ENCODE results near the gene AHCYL2. TPM values are rescaled to one million over a fixed set of nuclear protein-coding genes. Genes with fewer than 3 reads are reported as not detected.
A peak's percentile ranks its signal among the peaks of the same experiment; 100 is the strongest.

AHCYL2 gene
- total RNA-seq, 4 donors from 2014 or later, result 8.7 to 17.3 (median 14.2) TPM

DNA sequence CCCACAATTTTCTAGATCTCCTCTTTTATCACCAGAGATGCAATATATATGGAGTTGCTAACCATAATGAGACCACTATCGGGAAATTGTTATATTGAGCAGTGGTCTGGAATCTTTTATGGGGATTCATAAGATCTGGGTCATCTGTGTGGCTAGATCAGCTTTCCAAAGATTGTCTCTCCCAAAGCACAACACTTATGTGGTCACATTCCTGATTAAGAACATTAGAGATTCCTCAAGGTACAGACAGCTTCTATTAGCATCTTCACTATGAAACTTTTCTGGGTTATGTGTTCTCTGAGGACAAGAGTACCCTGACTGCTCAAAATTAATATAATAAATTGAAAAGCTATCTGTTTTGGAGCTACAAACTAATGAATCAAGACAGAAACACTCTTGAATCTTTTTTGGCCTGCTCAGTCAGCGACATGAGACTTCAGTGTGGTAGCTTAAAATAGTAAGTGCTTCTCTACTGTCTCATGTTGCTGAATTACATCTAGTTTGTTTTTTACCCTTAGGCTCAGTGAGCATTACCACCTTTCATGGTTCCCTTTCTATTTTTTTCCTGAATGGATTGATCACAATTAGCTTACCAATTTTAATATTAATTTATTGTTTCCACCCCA is 166.8 kb downstream of the AHCYL2 start:
- Histone ChIP-seq H3K27ac (peak overlapping the region in 1 of 4 donors; percentile 10), H3K4me3 (no peak overlapping the region), H3K9me3 (no peaks in the 10 kb centered on the region), H3K4me1 (peaks cover 0 to 13% (median 0%) of the 10 kb centered on the region in 3 donors), H3K27me3 (no peaks in the 10 kb centered on the region), H3K36me3 (peaks cover 0 to 18% of the 10 kb centered on the region in 2 donors)
- TF ChIP-seq POLR2AphosphoS5 (IDR thresholded peaks at IDR 0.05) (no peak), POLR2A (IDR thresholded peaks at IDR 0.05) (no peak), EP300 (IDR thresholded peaks at IDR 0.05) (no peak)
- TF ChIP-seq, protein P1, sequence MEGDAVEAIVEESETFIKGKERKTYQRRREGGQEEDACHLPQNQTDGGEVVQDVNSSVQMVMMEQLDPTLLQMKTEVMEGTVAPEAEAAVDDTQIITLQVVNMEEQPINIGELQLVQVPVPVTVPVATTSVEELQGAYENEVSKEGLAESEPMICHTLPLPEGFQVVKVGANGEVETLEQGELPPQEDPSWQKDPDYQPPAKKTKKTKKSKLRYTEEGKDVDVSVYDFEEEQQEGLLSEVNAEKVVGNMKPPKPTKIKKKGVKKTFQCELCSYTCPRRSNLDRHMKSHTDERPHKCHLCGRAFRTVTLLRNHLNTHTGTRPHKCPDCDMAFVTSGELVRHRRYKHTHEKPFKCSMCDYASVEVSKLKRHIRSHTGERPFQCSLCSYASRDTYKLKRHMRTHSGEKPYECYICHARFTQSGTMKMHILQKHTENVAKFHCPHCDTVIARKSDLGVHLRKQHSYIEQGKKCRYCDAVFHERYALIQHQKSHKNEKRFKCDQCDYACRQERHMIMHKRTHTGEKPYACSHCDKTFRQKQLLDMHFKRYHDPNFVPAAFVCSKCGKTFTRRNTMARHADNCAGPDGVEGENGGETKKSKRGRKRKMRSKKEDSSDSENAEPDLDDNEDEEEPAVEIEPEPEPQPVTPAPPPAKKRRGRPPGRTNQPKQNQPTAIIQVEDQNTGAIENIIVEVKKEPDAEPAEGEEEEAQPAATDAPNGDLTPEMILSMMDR (IDR thresholded peaks at IDR 0.05), result no peak
- ATAC-seq, result no peak
- WGBS, 2 donors (ENCODE audit: low coverage in 1 of 2), result 72 to 86% methylated on average over 1 to 2 of the region's 2 CpGs

DNA sequence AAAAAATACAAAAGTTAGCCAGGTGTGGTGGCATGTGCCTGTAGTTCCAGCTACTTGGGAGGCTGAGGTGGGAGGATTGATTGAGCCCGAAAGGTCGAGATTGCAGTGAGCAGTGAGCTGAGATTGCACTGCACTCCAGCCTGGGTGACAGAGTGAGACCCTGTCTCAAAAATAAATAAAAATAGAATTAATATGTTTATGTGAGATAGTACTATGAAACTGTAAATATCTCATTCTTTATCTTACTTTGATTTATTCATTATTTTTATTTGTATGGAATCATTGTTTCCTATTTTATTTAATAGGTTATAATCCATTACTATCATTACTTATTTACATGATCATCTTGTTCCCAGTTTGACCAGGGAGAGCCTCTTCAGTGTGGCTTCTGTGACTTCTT is 168.4 kb downstream of the AHCYL2 start:
- H3K36me3 ChIP-seq, result peaks cover 0 to 33% of the 10 kb centered on the region in 2 donors
- no peak overlapping the region for H3K4me3 ChIP-seq
- WGBS, 2 donors (ENCODE audit: low coverage in 1 of 2), result 100% methylated on average over 2 of the region's 2 CpGs
- no peaks in the 10 kb centered on the region for H3K9me3 ChIP-seq
- H3K4me1 ChIP-seq, result peaks cover 0 to 13% (median 0%) of the 10 kb centered on the region in 3 donors
- TF ChIP-seq, protein P1 (IDR thresholded peaks at IDR 0.05), result no peak
- no peak for TF ChIP-seq POLR2AphosphoS5 (IDR thresholded peaks at IDR 0.05)
- no peak for TF ChIP-seq EP300 (IDR thresholded peaks at IDR 0.05)
- no peak for TF ChIP-seq POLR2A (IDR thresholded peaks at IDR 0.05)
- ATAC-seq, result no peak
- H3K27ac ChIP-seq, result no peak overlapping the region
- no peaks in the 10 kb centered on the region for H3K27me3 ChIP-seq

DNA sequence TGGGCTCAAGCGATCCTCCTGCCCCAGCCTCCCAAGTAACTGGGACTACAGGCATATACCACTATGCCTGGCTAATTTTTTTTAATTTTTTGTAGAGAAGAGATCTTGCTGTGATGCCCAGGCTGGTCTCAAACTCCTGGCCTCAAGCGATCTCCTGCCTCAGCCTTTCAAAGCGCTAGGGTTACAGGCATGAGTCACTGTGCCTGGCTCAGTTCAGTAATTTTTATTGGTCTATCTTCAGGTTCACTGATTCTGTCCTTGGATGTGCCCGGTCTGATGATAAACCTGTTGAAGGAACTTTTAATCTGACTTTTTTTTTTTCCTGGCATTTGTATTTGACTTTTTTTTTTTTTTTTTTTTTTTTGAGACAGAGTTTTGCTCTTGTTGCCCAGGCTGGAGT is 169.3 kb downstream of the AHCYL2 start:
- WGBS, 2 donors (ENCODE audit: low coverage in 1 of 2), result 92 to 100% methylated on average over 2 to 4 of the region's 4 CpGs
- no peak overlapping the region for H3K27ac ChIP-seq
- H3K4me1 ChIP-seq, result peaks cover 0 to 13% (median 0%) of the 10 kb centered on the region in 3 donors
- H3K9me3 ChIP-seq, result no peaks in the 10 kb centered on the region
- TF ChIP-seq EP300 (IDR thresholded peaks at IDR 0.05), result no peak
- TF ChIP-seq, protein P1 (IDR thresholded peaks at IDR 0.05), result no peak
- TF ChIP-seq POLR2AphosphoS5 (IDR thresholded peaks at IDR 0.05), result no peak
- no peak for TF ChIP-seq POLR2A (IDR thresholded peaks at IDR 0.05)
- no peak overlapping the region for H3K4me3 ChIP-seq
- no peak for ATAC-seq
- H3K27me3 ChIP-seq, result no peaks in the 10 kb centered on the region
- H3K36me3 ChIP-seq, result peaks cover 0 to 41% of the 10 kb centered on the region in 2 donors

DNA sequence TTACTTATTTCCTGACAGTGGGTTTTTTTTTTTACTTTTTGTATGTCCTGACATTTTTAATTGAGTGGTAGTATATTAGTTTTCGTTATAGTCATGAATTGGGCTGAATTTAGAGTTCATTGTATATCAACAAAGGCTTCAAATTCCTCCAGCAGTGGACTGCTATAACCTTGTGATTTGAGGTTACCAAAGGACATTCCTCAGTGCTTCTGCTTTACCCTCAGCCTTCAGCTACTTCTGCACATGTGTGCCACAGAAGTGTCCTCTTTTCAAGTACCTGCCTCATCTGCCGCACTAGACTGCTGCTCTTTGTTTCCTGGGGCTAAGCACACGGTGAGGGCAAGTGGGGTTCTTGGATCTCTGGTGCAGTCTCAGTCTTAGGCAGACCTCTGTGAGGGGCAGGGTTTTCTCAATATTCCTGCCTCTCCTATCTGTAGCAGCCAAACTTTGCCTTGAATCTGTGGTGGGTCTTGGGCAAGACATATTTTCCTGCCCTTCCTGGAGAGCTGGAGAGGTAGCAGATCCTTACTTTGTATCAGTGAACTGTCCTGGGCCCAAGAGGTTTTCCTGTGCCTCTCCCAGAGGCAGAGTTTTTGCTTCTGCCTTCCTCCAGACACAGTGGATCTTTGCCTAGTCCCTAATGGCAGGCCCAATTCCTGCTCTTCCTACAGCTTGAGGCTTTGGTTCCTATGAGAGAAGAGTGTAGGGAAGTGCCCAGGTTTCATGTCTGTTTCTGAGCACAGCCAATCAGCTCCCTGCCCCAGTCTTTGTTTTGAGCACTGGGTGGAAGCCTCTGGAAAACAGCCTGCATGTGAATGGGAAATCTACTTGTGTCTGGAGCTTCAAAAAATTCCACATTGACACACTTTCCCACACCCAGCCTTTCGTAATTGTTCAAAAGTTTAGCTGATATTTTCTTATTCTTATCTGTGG is 170.4 kb downstream of the AHCYL2 start:
- Histone ChIP-seq H3K9me3 (no peaks in the 10 kb centered on the region), H3K36me3 (peaks cover 0 to 37% of the 10 kb centered on the region in 2 donors)
- ATAC-seq, result no peak

More for the DNA sequence above, 170.4 kb downstream of the AHCYL2 start:
- H3K4me1 ChIP-seq, result peaks cover 0 to 13% (median 0%) of the 10 kb centered on the region in 3 donors
- no peaks in the 10 kb centered on the region for H3K27me3 ChIP-seq
- H3K4me3 ChIP-seq, result no peak overlapping the region
- 81 to 85% methylated on average over 4 of the region's 4 CpGs for WGBS, 2 donors (ENCODE audit: low coverage in 1 of 2)
- no peak for TF ChIP-seq POLR2AphosphoS5 (IDR thresholded peaks at IDR 0.05)
- no peak for TF ChIP-seq EP300 (IDR thresholded peaks at IDR 0.05)
- no peak for TF ChIP-seq POLR2A (IDR thresholded peaks at IDR 0.05)
- TF ChIP-seq, protein P1 (IDR thresholded peaks at IDR 0.05), result no peak
- H3K27ac ChIP-seq, result no peak overlapping the region

All from gastroesophageal sphincter (tissue), 4 donors.